NOMO-1 (cell line): ENCODE results near the gene PNN.

Experiments
- DNase-seq, 2 experiments: peaks; one replicate each; lab custom pipeline; 2025; ENCODE audit not compliant: unreplicated experiment in 2 of 2; lab: John Stamatoyannopoulos, UW

PNN gene

DNA sequence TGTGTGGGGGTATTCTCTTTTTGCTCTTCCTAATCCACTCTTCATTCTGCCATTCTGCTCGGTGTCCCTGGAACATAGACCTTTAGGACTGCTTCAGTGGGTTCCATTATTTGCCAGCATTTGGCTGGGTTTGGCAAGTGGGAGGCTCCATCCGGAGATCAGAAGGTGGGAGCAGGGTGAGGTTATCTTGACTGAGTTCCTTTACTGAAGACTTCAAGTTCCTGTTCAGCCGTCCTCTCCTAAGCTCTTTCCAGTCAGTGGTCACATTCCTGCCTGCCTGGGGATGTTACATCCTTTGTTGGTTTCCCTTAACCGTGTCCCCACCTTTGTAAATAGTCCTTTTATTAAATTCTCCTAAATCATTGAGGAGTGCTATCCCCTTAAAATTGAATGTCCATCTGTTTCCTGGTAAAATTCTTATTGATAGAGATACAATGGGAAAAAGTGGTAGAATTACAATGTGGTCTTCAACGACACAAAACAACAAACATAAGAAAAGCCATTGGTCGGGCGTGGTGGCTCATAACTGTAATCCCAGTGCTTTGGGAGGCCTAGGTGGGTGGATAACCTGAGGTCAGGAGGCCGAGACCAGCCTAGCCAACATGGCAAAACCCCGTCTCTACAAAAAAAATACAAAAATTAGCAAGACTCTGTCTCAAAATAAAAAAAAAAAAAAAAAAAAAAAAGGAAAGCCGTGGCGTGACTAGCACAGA, 53.6 kb downstream of the PNN start:
- DNase-seq, result no peak

DNA sequence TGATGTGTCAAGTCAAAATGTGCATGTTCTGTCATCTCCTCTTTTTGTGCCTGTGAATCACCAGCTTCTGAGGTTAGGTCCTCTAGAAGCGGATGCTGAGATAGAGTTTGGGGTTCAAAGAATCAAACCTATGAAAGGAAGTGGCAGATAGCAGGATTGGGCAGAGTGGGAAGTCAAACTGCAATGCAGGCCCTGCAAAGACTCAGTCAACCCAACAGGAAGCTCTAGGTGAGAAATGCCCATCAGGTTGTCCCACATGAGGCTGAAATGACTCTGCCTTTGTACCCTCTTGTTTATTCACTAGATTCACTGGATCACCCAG, 54.1 kb downstream of the PNN start:
- peak; percentile 21 to 41 for DNase-seq

DNA sequence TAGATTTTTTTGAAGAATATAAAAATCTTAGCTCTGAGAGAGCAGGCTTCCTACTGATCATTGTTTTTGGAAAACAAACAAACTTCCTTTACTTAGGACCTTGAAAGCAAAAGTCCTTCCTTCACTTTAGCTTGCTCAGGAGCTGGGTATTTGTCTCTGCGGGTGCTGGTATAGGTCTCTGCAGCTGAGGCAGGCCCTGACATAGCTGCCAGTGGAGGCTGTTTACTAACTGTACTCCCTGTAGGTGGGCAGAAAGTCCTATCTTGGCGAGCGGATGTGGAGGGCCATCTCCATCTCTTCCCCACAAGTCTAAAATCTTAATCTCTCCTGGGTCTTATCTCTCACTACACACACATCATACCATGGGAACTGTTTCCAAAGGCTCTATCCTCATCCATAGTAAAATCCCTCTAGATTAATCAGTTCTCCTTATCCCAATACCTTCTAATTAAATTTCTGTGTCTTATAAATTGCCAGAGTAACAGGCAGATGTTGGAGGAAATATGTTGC, 54.6 kb downstream of the PNN start:
- no peak for DNase-seq

GRCh38 chr14:39230416-39231035, 55.5 kb downstream of the PNN start:
- no peak for DNase-seq

GRCh38 chr14:39231751-39232553, 56.9 kb downstream of the PNN start:
- DNase-seq, result peak; percentile 43 to 66
